ENCODE results near the gene ZNF296. TPM values are rescaled to one million over a fixed set of nuclear protein-coding genes. Genes with fewer than 3 reads are reported as not detected.

Gene ZNF296
- polyA plus RNA-seq, 1 donor from 2014 or later = 1.4 TPM

GRCh38 chr19:45030825-45031224 is 45.5 kb downstream of the ZNF296 start:
- no peaks in the 10 kb centered on the region for H3K79me2 ChIP-seq (replicated peaks; ENCODE audit: insufficient read depth, low read length)
- no peak overlapping the region for H3K4me3 ChIP-seq (ENCODE audit: low read length)
- no peak overlapping the region for H2AFZ ChIP-seq (ENCODE audit: low read depth, low read length)
- no peaks in the 10 kb centered on the region for H3K9me3 ChIP-seq (ENCODE audit: low read length)
- H3F3A ChIP-seq (ENCODE audit: insufficient read depth, low read length, poor library complexity, severe bottlenecking) = no peaks in the 10 kb centered on the region
- no peaks in the 10 kb centered on the region for H3K36me3 ChIP-seq (ENCODE audit: insufficient read depth, low read length)
- no peaks in the 10 kb centered on the region for H3K9me2 ChIP-seq (ENCODE audit: insufficient read depth, low read length)
- H4K20me1 ChIP-seq (ENCODE audit: insufficient read depth) = no peaks in the 10 kb centered on the region
- no peaks in the 10 kb centered on the region for H3K27me3 ChIP-seq (ENCODE audit: insufficient read depth, low read depth, low read length)
- no peak overlapping the region for H3K27ac ChIP-seq (ENCODE audit: low read length)
- no peak overlapping the region for H3K4me2 ChIP-seq (ENCODE audit: low read length)
- TF ChIP-seq EP300 (conservative IDR thresholded peaks at IDR 0.05; ENCODE audit: poor library complexity, severe bottlenecking) (no peak), CTCF (IDR thresholded peaks at IDR 0.05; ENCODE audit: poor library complexity, severe bottlenecking) (no peak)
- H3K9ac ChIP-seq (ENCODE audit: low read length) = no peak overlapping the region

GRCh38 chr19:45027371-45027770 is 48.9 kb downstream of the ZNF296 start:
- Histone ChIP-seq H3K9ac (ENCODE audit: low read length) (no peak overlapping the region), H3F3A (ENCODE audit: insufficient read depth, low read length, poor library complexity, severe bottlenecking) (no peaks in the 10 kb centered on the region), H3K9me2 (ENCODE audit: insufficient read depth, low read length) (no peaks in the 10 kb centered on the region), H3K9me3 (ENCODE audit: low read length) (no peaks in the 10 kb centered on the region), H4K20me1 (ENCODE audit: insufficient read depth) (no peaks in the 10 kb centered on the region), H3K4me3 (ENCODE audit: low read length) (no peak overlapping the region), H3K36me3 (ENCODE audit: insufficient read depth, low read length) (no peaks in the 10 kb centered on the region), H3K27me3 (ENCODE audit: insufficient read depth, low read depth, low read length) (no peaks in the 10 kb centered on the region), H2AFZ (ENCODE audit: low read depth, low read length) (no peak overlapping the region), H3K27ac (ENCODE audit: low read length) (no peak overlapping the region), H3K4me2 (ENCODE audit: low read length) (no peak overlapping the region), H3K79me2 (replicated peaks; ENCODE audit: insufficient read depth, low read length) (no peaks in the 10 kb centered on the region)
- TF ChIP-seq REST (IDR thresholded peaks at IDR 0.05; ENCODE audit: borderline replicate concordance) = no peak
- no peak for TF ChIP-seq EP300 (conservative IDR thresholded peaks at IDR 0.05; ENCODE audit: poor library complexity, severe bottlenecking)
- no peak for TF ChIP-seq SMC3 (conservative IDR thresholded peaks at IDR 0.05; ENCODE audit: poor library complexity)
- TF ChIP-seq RAD21 (conservative IDR thresholded peaks at IDR 0.05) = no peak
- TF ChIP-seq TAF1 (IDR thresholded peaks at IDR 0.05; ENCODE audit: low read depth) = no peak
- no peak for TF ChIP-seq POLR2AphosphoS5 (IDR thresholded peaks at IDR 0.05)
- TF ChIP-seq CTCF (IDR thresholded peaks at IDR 0.05; ENCODE audit: poor library complexity, severe bottlenecking) = no peak
- no peak for TF ChIP-seq MXI1 (conservative IDR thresholded peaks at IDR 0.05; ENCODE audit: poor library complexity, severe bottlenecking)
- no peak for TF ChIP-seq EZH2 (IDR thresholded peaks at IDR 0.05; ENCODE audit: borderline replicate concordance, insufficient read depth, low read length, poor library complexity, severe bottlenecking)

Measured in neural cell (in vitro differentiated cells).